ENCODE measurements around the gene NMT2. TPM values are rescaled to one million over a fixed set of nuclear protein-coding genes. Genes with fewer than 3 reads are reported as not detected.
A peak's percentile ranks its signal among the peaks of the same experiment; 100 is the strongest.

NMT2 gene
- polyA plus RNA-seq, 1 experiment = 38.2 TPM

DNA sequence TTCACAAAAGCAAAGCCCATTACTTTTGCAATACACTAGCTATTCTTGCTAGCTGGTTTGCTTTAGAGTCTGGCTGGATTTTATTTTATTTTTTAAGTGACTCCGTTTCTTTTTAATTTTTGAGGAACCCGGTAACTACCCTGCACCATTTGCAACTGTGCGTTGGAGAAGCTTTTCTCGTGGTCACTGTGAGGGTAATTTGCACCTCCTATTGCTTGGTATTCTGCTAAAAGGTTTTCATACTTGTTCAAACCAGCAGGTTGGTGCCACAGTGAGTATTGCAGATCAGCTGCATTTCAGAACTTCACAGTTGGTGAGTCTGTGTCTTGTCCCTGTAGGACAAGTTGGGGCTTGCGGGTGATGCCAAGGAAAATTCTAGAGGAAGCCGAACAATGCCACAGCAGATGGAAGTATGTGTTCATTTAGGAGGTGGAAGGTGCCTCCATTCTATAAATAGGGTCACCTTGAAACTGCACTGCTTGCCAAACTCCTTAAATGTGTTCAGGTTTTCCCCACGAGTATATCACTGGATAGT is 3.9 kb upstream of the NMT2 start:
- CTCF ChIA-PET = interaction anchor here (1.5 kb wide), 1 partner anchor 198 kb away, joined by 3 read pairs; the partner anchor contains the start of gene FAM171A1
- Histone ChIP-seq H3K9me3 (ENCODE audit: control insufficient read depth, insufficient read depth, low read length) (no peaks in the 10 kb centered on the region; the same call in 1 of the 2 replicates), H3K27me3 (ENCODE audit: control insufficient read depth, insufficient read depth, low read length) (no peaks in the 10 kb centered on the region), H3K27ac (ENCODE audit: low read depth, low read length) (no peak overlapping the region), H3K4me3 (ENCODE audit: low read depth, low read length) (no peak overlapping the region)
- POLR2A ChIA-PET = interaction anchor here (0.7 kb wide), 1 partner anchor 10 kb away, joined by 3 read pairs; no protein-coding TSS in a partner anchor
- TF ChIP-seq, protein P1, sequence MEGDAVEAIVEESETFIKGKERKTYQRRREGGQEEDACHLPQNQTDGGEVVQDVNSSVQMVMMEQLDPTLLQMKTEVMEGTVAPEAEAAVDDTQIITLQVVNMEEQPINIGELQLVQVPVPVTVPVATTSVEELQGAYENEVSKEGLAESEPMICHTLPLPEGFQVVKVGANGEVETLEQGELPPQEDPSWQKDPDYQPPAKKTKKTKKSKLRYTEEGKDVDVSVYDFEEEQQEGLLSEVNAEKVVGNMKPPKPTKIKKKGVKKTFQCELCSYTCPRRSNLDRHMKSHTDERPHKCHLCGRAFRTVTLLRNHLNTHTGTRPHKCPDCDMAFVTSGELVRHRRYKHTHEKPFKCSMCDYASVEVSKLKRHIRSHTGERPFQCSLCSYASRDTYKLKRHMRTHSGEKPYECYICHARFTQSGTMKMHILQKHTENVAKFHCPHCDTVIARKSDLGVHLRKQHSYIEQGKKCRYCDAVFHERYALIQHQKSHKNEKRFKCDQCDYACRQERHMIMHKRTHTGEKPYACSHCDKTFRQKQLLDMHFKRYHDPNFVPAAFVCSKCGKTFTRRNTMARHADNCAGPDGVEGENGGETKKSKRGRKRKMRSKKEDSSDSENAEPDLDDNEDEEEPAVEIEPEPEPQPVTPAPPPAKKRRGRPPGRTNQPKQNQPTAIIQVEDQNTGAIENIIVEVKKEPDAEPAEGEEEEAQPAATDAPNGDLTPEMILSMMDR (IDR thresholded peaks at IDR 0.05; ENCODE audit: low read depth, low read length) = no peak
- no peak for DNase-seq (ENCODE audit: low read depth, low spot score)

DNA sequence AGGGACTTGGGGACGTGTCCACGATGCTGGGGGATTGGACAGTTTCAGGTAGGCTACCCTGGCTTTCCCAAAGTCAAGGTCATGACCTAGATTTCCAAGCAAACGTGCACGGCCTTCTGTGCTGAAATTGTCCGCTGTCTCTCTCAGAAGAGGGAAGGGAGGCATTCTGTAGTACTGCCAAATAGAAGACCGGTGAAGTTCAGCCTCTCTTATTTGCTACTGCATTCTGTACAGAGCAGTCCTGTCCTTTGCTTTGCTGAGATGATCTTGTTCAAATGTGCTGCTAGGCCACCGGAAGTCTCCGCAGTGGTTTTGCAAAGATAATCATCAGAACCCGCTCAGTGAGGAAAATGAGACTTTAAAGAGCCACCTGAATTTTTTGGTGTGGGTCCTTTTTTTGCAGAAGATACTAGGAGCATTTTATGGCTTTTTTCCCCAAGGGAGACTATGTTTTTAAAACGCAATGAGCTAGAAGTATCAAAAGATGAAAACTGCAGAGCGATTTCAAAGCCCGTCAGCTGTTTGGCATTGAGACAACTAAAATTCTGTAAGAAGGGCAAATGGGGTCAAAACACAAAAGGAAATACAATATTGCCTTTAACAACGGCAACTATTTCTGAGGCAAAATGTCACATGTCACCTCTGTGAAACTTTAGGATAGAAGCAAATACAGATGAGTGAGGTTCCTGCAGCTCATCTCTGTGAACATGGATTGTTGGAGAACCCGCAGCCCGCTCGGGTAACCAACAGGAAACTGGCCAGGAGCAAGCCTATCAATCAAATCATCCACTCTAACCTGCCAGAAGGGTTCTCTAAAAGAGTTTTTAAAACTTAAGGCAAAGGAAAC is 1.3 kb upstream of the NMT2 start:
- H3K4me3 ChIP-seq (ENCODE audit: low read depth, low read length) = no peak overlapping the region
- TF ChIP-seq, protein P1 (IDR thresholded peaks at IDR 0.05; ENCODE audit: low read depth, low read length) = no peak
- no peaks in the 10 kb centered on the region for H3K27me3 ChIP-seq (ENCODE audit: control insufficient read depth, insufficient read depth, low read length)
- H3K9me3 ChIP-seq (ENCODE audit: control insufficient read depth, insufficient read depth, low read length) = no peaks in the 10 kb centered on the region; the same call in 1 of the 2 replicates
- CTCF ChIA-PET = interaction anchor here (0.8 to 1.7 kb wide), 4 partner anchors 11 to 201 kb away, joined by 3 to 6 read pairs (median 5); partner anchors contain the start of gene FAM171A1
- POLR2A ChIA-PET = no interaction called here
- no peak overlapping the region for H3K27ac ChIP-seq (ENCODE audit: low read depth, low read length)
- DNase-seq (ENCODE audit: low read depth, low spot score) = no peak

- DNase-seq (ENCODE audit: low read depth, low spot score) = peak; percentile 95
- TF ChIP-seq, protein P1 (IDR thresholded peaks at IDR 0.05; ENCODE audit: low read depth, low read length) = no peak
- POLR2A ChIA-PET = interaction anchor here (0.6 to 1.4 kb wide), 7 partner anchors 13 to 209 kb away, joined by 3 to 7 read pairs (median 4); no protein-coding TSS in a partner anchor
- H3K9me3 ChIP-seq (ENCODE audit: control insufficient read depth, insufficient read depth, low read length) = no peaks in the 10 kb centered on the region; the same call in 1 of the 2 replicates
- CTCF ChIA-PET = interaction anchor here (0.6 to 1.7 kb wide), 22 partner anchors 12 to 461 kb away, joined by 3 to 6 read pairs (median 4); partner anchors contain the start of gene FAM171A1
- no peaks in the 10 kb centered on the region for H3K27me3 ChIP-seq (ENCODE audit: control insufficient read depth, insufficient read depth, low read length)
- H3K27ac ChIP-seq (ENCODE audit: low read depth, low read length) = no peak overlapping the region
- H3K4me3 ChIP-seq (ENCODE audit: low read depth, low read length) = 0 out of 2 replicates have a peak overlapping the region, but pooled peaks have one; percentile 10
Observed at GRCh38 chr10:15168786-15169554, 477 bp upstream of the NMT2 start.

- Histone ChIP-seq H3K4me3 (ENCODE audit: low read depth, low read length) (peak overlapping the region; percentile 88), H3K9me3 (ENCODE audit: control insufficient read depth, insufficient read depth, low read length) (no peaks in the 10 kb centered on the region; the same call in 1 of the 2 replicates), H3K27ac (ENCODE audit: low read depth, low read length) (peak overlapping the region; percentile 31), H3K27me3 (ENCODE audit: control insufficient read depth, insufficient read depth, low read length) (no peaks in the 10 kb centered on the region)
- TF ChIP-seq, protein P1 (IDR thresholded peaks at IDR 0.05; ENCODE audit: low read depth, low read length) = peak; percentile 67
- ChIA-PET CTCF (interaction anchor here (0.5 to 1.7 kb wide), 21 partner anchors 9 to 478 kb away, joined by 3 to 12 read pairs (median 3); partner anchors contain the start of gene FAM171A1), POLR2A (interaction anchor here (1.1 to 1.4 kb wide), 2 partner anchors 34 to 208 kb away, joined by 4 to 5 read pairs; no protein-coding TSS in a partner anchor)
- DNase-seq (ENCODE audit: low read depth, low spot score) = no peak
Observed at GRCh38 chr10:15167411-15168290, 842 bp downstream of the NMT2 start.
